Heart right ventricle (tissue), 16 donors: ENCODE data around the gene MORF4L1. TPM values are rescaled to one million over a fixed set of nuclear protein-coding genes. Genes with fewer than 3 reads are reported as not detected.
A peak's percentile ranks its signal among the peaks of the same experiment; 100 is the strongest.

Source experiments
- ATAC-seq, 8 donors: fragments of 200-7000 bp; cut with Tn5 transposase; one replicate each; pipeline ENCODE4 v1.9.1; 2020; ENCODE audit warnings: mild to moderate bottlenecking in 8 of 8, moderate library complexity in 8 of 8, moderate number of reproducible peaks in 1 of 8
- DNase-seq, 2 donors: peaks; one replicate each; pipeline ENCODE4 v3.0.0-alpha.2; 2020
- H3K27ac ChIP-seq, 10 donors: fragments of 200-600 bp; sonication (generic) in 2 of 10; one replicate each; pipeline versions ENCODE4 v1.5.0 to v1.8.0; 2020 to 2022; ENCODE audit warnings: mild to moderate bottlenecking in 3 of 10
- H3K27me3 ChIP-seq, 7 donors: fragments of 200-600 bp; one replicate each; pipeline ENCODE4 v1.8.0; 2021 to 2022; ENCODE audit warnings: mild to moderate bottlenecking in 2 of 7
- H3K36me3 ChIP-seq, 9 donors: fragments of 200-600 bp; sonication (generic) in 1 of 9; one replicate each; pipeline versions ENCODE4 v1.5.0 to v1.8.0; 2020 to 2022; ENCODE audit warnings: mild to moderate bottlenecking in 2 of 9
- H3K4me1 ChIP-seq, 9 donors: fragments of 200-600 bp; sonication (generic) in 1 of 9; one replicate each; pipeline versions ENCODE4 v1.5.0 to v1.8.0; 2020 to 2022; ENCODE audit warnings: mild to moderate bottlenecking in 4 of 9
- H3K4me3 ChIP-seq, 10 donors: fragments of 200-600 bp; sonication (generic) in 2 of 10; one replicate each; pipeline versions ENCODE4 v1.5.0 to v1.8.0; 2020 to 2022; ENCODE audit warnings: mild to moderate bottlenecking in 7 of 10, moderate library complexity in 2 of 10
- H3K9me3 ChIP-seq, 11 donors: fragments of 200-600 bp in 10 of 11; sonication (generic) in 2 of 11; one replicate each; pipeline versions ENCODE4 v1.5.0 to v1.8.0; 2013 to 2022; ENCODE audit warnings: mild to moderate bottlenecking in 2 of 11, control low read depth in 1 of 11, moderate library complexity in 1 of 11
- WGBS, 2 donors: extraction: QIAGEN DNeasy Blood & Tissue Kit; methylation state at CpG; one replicate each; pipeline ENCODE4 v1.1.7; 2013; ENCODE audit warnings: inconsistent platforms in 1 of 2; 5-methylcytosine and 5-hydroxymethylcytosine counted together
- intact Hi-C, 10 donors: fragments of 100-400 bp; cut with DNase I; formaldehyde crosslinking; loops; one replicate each; pipeline versions ENCODE4 v1.11.1 to v1.14.2; 2022
- polyA plus RNA-seq, 2 donors: library from polyadenylated mRNA; stranded (reverse); fragments of 200-250 nt; gene quantifications; one replicate each; pipeline ENCODE4 v1.2.3, GENCODE V29; 2013
- total RNA-seq, 10 donors: library from RNA; stranded (reverse); fragmentation: NEBNext Ultra II Directional in 3 of 10; extraction: Animal tissue kit (Norgen Biotek cat#: 25700) in 3 of 10; gene quantifications; one replicate each; pipeline versions ENCODE4 v1.2.1 to v1.2.4, GENCODE V29; 2021 to 2023
- TF ChIP-seq, protein P1 (sequence below), 9 donors: fragments of 200-600 bp; sonication (generic) in 2 of 9; IDR thresholded peaks; one replicate each; pipeline versions ENCODE4 v1.5.0 to v1.8.0; 2021 to 2022; ENCODE audit warnings: antibody characterized with exemption in 9 of 9, mild to moderate bottlenecking in 5 of 9, moderate library complexity in 1 of 9
- donor health status: Arrhythmogenic right ventricular cardiomyopathy.
- donor health status: ischemic (EF 13 %, LVEDD 7.1; RV severe dilation, severe dysfunction).
- donor health status: healthy with polysubstance abuse.
- donor health status: DM: no; HTN: yes; CAD: no.
- donor health status: DM: no; HTN: no; CAD: no.
- donor health status: ischemic (EF 25% LVEDD 6.9; RV normal size, moderate dysfunction).
- donor health status: ischemic (EF 25% LVEDD 5.7; RV mildly dilated, moderate dysfunction).
- donor health status: healthy.
- donor health status: DM: yes; HTN: yes; CAD: no.
- donor health status: Ischemic cardiomyopathy.
- donor health status: ischemic (EF 35%, LVEDD 5.7; RV mildly dilated, moderate dysfunction).
- donor health status: nonischemic (EF 11% LVEDD 7.7; RV severe dilation, severe dysfunction).
- donor health status: DM: yes; HTN: yes; CAD: no.
- donor health status: PGD.
- donor health status: ischemic (EF 29% LVEDD 5.4; RV normal size, mild dysfunction).
- donor health status: nonischemic (EF 23%, LVEDD 6.1; RV moderate dilation, normal function).

MORF4L1 gene
- total and polyA plus RNA-seq, 12 donors = 119 to 399 (median 361) TPM

GRCh38 chr15:78909791-78910228, 37.1 kb downstream of the MORF4L1 start:
- TF ChIP-seq, protein P1, sequence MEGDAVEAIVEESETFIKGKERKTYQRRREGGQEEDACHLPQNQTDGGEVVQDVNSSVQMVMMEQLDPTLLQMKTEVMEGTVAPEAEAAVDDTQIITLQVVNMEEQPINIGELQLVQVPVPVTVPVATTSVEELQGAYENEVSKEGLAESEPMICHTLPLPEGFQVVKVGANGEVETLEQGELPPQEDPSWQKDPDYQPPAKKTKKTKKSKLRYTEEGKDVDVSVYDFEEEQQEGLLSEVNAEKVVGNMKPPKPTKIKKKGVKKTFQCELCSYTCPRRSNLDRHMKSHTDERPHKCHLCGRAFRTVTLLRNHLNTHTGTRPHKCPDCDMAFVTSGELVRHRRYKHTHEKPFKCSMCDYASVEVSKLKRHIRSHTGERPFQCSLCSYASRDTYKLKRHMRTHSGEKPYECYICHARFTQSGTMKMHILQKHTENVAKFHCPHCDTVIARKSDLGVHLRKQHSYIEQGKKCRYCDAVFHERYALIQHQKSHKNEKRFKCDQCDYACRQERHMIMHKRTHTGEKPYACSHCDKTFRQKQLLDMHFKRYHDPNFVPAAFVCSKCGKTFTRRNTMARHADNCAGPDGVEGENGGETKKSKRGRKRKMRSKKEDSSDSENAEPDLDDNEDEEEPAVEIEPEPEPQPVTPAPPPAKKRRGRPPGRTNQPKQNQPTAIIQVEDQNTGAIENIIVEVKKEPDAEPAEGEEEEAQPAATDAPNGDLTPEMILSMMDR (IDR thresholded peaks at IDR 0.05) = peak; percentile 49 to 75 (median 69)
- Histone ChIP-seq H3K9me3 (no peaks in the 10 kb centered on the region), H3K4me1 (peaks cover 10 to 76% (median 40%) of the 10 kb centered on the region in 9 donors), H3K36me3 (peaks cover 0 to 100% (median 21%) of the 10 kb centered on the region in 9 donors), H3K27ac (no peak overlapping the region), H3K4me3 (no peak overlapping the region), H3K27me3 (no peaks in the 10 kb centered on the region)
- ATAC-seq (peak in 6 of 8 donors; percentile 13 to 72 (median 46)), DNase-seq (peak in 1 of 2 donors; percentile 38)
- intact Hi-C loops = loop anchor here in 9 of 10 donors (1.0 to 10.0 kb wide), 9 partner anchors 67 to 275 kb away; no protein-coding TSS in a partner anchor
- WGBS, 2 donors = 58 to 59% methylated on average over 5 of the region's 5 CpGs

DNA sequence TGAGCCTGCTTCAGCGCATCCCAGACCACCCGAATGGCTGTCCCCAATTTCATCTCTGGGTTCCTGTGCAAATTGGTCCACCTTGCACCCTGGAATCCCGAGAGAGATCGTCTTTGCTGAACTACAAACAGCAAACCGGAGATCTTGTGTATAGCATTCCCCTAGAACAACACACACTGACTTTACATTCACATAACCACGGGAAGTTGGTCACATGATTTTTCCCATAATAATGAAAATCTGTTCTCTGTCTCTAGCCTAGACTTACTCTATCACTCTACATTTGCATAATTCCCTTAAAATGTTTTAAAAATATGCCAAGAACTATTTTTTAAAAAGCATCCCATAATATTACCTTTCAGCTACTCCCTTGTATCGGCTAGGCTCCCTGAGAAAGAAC, 37.6 kb downstream of the MORF4L1 start:
- no peak for ATAC-seq
- Histone ChIP-seq H3K27ac (no peak overlapping the region), H3K4me3 (no peak overlapping the region), H3K27me3 (no peaks in the 10 kb centered on the region), H3K36me3 (peaks cover 0 to 100% (median 21%) of the 10 kb centered on the region in 9 donors), H3K9me3 (no peaks in the 10 kb centered on the region), H3K4me1 (peaks cover 15 to 77% (median 40%) of the 10 kb centered on the region in 9 donors)
- DNase-seq = no peak
- WGBS, 2 donors = 80 to 86% methylated on average over 7 of the region's 7 CpGs
- TF ChIP-seq, protein P1 (IDR thresholded peaks at IDR 0.05) = no peak
- intact Hi-C loops = loop anchor here in 7 of 10 donors (2.0 to 10.0 kb wide), 6 partner anchors 67 to 272 kb away; no protein-coding TSS in a partner anchor

DNA sequence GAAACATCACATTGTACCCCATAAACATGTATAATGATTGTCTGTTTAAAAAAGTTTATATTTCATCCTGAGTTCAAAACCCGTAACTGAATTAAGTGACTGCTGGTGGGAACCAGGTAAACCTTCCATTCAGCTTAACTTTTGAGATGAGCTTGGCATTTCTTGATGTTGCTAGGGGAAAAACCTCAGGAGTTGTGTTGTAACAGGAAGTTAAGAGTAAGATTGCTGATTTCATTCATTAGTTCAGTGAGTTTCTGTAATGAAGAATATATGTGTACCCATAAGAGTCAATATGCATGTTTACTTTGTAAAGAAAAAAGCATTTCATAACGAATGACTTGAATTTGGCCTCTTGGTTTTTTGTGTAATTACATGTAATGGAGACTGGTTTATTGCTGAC, 39.6 kb downstream of the MORF4L1 start:
- TF ChIP-seq, protein P1 (IDR thresholded peaks at IDR 0.05) = no peak
- no peak overlapping the region for H3K4me3 ChIP-seq
- ATAC-seq (no peak), DNase-seq (no peak)
- H3K9me3 ChIP-seq = no peaks in the 10 kb centered on the region
- peaks cover 8 to 82% (median 32%) of the 10 kb centered on the region in 9 donors for H3K4me1 ChIP-seq
- WGBS, 2 donors = 93 to 96% methylated on average over 2 of the region's 2 CpGs
- H3K27me3 ChIP-seq = no peaks in the 10 kb centered on the region
- H3K27ac ChIP-seq = no peak overlapping the region
- intact Hi-C loops = loop anchor here in 7 of 10 donors (1.0 to 10.0 kb wide), 7 partner anchors 65 to 272 kb away; no protein-coding TSS in a partner anchor
- peaks cover 0 to 91% (median 13%) of the 10 kb centered on the region in 9 donors for H3K36me3 ChIP-seq

GRCh38 chr15:78913012-78913411, 40.3 kb downstream of the MORF4L1 start:
- no peak overlapping the region for H3K27ac ChIP-seq
- WGBS, 2 donors = 90 to 97% methylated on average over 3 of the region's 3 CpGs
- no peaks in the 10 kb centered on the region for H3K27me3 ChIP-seq
- TF ChIP-seq, protein P1 (IDR thresholded peaks at IDR 0.05) = no peak
- H3K9me3 ChIP-seq = no peaks in the 10 kb centered on the region
- peaks cover 8 to 84% (median 32%) of the 10 kb centered on the region in 9 donors for H3K4me1 ChIP-seq
- no peak for DNase-seq
- intact Hi-C loops = loop anchor here in 7 of 10 donors (2.0 to 10.0 kb wide), 6 partner anchors 64 to 269 kb away; no protein-coding TSS in a partner anchor
- H3K36me3 ChIP-seq = peaks cover 0 to 90% (median 13%) of the 10 kb centered on the region in 9 donors
- no peak for ATAC-seq
- H3K4me3 ChIP-seq = no peak overlapping the region
